ENCODE results near the gene CCNJL.

DNA sequence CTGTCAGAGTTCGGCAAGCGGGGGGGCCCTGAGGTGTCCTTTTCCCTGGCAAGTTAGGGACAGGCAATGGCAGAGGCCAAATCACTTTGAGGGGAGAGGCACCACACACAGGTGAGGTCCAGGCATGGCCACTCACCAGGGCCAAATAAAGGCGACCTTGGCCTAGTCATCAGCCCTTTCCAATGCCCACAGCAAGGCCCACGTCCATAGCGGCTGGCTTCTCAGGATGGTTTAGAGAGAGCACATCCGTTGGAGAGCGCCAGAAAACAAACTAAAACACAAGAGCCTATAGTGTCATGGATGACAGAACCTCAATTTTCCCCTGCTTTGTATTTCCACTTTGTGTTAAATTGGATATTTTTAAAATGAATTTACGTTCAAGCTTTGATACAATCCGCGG is 7.0 kb downstream of the CCNJL start:
- TF ChIP-seq, protein P1, sequence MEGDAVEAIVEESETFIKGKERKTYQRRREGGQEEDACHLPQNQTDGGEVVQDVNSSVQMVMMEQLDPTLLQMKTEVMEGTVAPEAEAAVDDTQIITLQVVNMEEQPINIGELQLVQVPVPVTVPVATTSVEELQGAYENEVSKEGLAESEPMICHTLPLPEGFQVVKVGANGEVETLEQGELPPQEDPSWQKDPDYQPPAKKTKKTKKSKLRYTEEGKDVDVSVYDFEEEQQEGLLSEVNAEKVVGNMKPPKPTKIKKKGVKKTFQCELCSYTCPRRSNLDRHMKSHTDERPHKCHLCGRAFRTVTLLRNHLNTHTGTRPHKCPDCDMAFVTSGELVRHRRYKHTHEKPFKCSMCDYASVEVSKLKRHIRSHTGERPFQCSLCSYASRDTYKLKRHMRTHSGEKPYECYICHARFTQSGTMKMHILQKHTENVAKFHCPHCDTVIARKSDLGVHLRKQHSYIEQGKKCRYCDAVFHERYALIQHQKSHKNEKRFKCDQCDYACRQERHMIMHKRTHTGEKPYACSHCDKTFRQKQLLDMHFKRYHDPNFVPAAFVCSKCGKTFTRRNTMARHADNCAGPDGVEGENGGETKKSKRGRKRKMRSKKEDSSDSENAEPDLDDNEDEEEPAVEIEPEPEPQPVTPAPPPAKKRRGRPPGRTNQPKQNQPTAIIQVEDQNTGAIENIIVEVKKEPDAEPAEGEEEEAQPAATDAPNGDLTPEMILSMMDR (conservative IDR thresholded peaks at IDR 0.05; ENCODE audit: low read length) = no peak
- TF ChIP-seq EZH2phosphoT487 (IDR thresholded peaks at IDR 0.05; ENCODE audit: borderline replicate concordance, low read depth, low read length) = no peak

Measured in OCI-LY7 (cell line).